D721Med (cell line): ENCODE measurements around the gene PFDN1.

Source experiments
- DNase-seq: peaks from one replicate; pipeline ENCODE4 v3.0.0; 2011; ENCODE audit warnings: low spot score; ENCODE audit not compliant: insufficient read length
- FAIRE-seq: peaks from 2 replicates; lab custom pipeline; 2011; peaks lifted over from hg19 to GRCh38; lab: Jason Lieb, UNC
- CTCF ChIP-seq: IDR thresholded peaks from 2 replicates; pipeline ENCODE4 v1.5.1; 2012; ENCODE audit warnings: mild to moderate bottlenecking, control low read depth; ENCODE audit not compliant: insufficient read depth; ENCODE audit errors: missing control alignments

Gene PFDN1

GRCh38 chr5:140297283-140297682 lies 5.6 kb downstream of the PFDN1 start:
- DNase-seq (no peak), FAIRE-seq (no peak)
- no peak for TF ChIP-seq CTCF

- no peak for DNase-seq
- no peak for TF ChIP-seq CTCF
- FAIRE-seq, result no peak
Measured at GRCh38 chr5:140296289-140296688, 6.6 kb downstream of the PFDN1 start.

- DNase-seq (no peak), FAIRE-seq (no peak)
- TF ChIP-seq CTCF, result no peak
Measured at GRCh38 chr5:140295414-140295813, 7.5 kb downstream of the PFDN1 start.

GRCh38 chr5:140294753-140295152 lies 8.1 kb downstream of the PFDN1 start:
- FAIRE-seq (no peak), DNase-seq (no peak)
- TF ChIP-seq CTCF, result no peak

- no peak for TF ChIP-seq CTCF
- FAIRE-seq (no peak), DNase-seq (no peak)
Measured at GRCh38 chr5:140293849-140294100, 9.1 kb downstream of the PFDN1 start.

GRCh38 chr5:140293091-140293848 lies 9.6 kb downstream of the PFDN1 start:
- no peak for FAIRE-seq
- no peak for TF ChIP-seq CTCF
- DNase-seq, result no peak

- no peak for DNase-seq
- no peak for FAIRE-seq
- no peak for TF ChIP-seq CTCF
Measured at GRCh38 chr5:140292212-140293036, 10.5 kb downstream of the PFDN1 start.
